SH-SY5Y (cell line): ENCODE measurements around the gene FAM13B.

Experiments used
- GATA2 ChIP-seq: IDR thresholded peaks from 2 replicates; pipeline ENCODE4 v1.6.1; 2011; ENCODE audit warnings: mild to moderate bottlenecking, low read depth, low read length
- GATA3 ChIP-seq: IDR thresholded peaks from 2 replicates; pipeline ENCODE4 v1.6.1; 2011; ENCODE audit warnings: low read depth, mild to moderate bottlenecking, low read length, moderate library complexity

DNA sequence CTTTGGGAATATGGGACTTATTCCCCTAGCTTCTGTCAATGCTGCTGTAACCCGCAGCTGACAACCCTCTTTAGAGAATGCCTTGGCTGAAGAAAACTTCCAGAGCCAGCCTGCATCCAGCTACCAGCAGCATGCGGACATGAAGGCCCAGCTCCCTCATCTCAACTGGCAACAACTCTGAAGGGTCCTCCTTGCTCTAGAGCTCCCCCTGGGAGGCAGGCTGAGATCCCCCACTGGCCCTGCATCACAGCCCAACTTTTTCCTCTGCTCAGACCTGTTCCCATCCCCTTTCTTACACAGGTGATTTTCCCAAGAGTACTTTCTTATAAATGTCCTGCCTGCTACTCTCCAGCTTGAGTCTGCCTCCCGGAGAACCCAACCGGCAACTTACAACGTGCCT, 32.2 kb upstream of the FAM13B start:
- TF ChIP-seq GATA3, result no peak
- TF ChIP-seq GATA2, result no peak
